HG02678 (cell line): ENCODE results near the gene MAGIX.
"Not testable (repeated sequence)": the region's sequence is repeated elsewhere in the genome, so short reads cannot be mapped to it uniquely, and the experiment has no call there.

ENCODE experiments used
- ATAC-seq: cut with Tn5 transposase; IDR thresholded peaks from one replicate; pipeline ENCODE4 v1.9.1; 2021; ENCODE audit warnings: mild to moderate bottlenecking, moderate library complexity; ENCODE audit not compliant: unreplicated experiment

MAGIX gene

DNA sequence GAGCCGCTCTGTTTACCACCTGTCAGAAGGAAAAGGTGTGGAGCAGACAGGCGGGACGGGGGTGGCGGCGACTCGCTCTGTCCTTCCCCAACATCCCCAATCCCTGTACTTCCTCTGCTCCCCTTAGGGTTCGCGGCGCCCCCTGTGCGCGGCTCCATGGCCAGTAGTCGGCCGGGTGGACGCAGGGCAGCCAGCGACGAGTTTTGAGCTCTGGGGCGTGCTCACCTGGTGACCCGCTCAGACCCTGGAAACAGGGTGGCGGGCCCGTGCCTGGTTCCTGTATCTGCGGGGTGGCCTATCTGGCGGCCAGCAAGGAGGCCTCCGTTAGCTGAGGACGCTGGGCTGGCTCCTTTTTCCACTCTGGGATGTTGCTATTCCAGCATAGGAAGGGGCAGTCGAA, 5.4 kb upstream of the MAGIX start:
- no peak for ATAC-seq

- ATAC-seq, result no peak
Measured at GRCh38 chrX:49160908-49161307, 1.6 kb upstream of the MAGIX start.

GRCh38 chrX:49161632-49162031, 926 bp upstream of the MAGIX start:
- ATAC-seq, result no peak

- ATAC-seq, result peak; percentile 66
Measured at GRCh38 chrX:49163555-49164419, 1.2 kb downstream of the MAGIX start.

- ATAC-seq, result no peak
Measured at GRCh38 chrX:49164589-49165360, 2.2 kb downstream of the MAGIX start.

- ATAC-seq, result peak; percentile 41
Measured at GRCh38 chrX:49165901-49166881, 3.6 kb downstream of the MAGIX start.

GRCh38 chrX:49166914-49167739, 4.6 kb downstream of the MAGIX start:
- no peak for ATAC-seq

DNA sequence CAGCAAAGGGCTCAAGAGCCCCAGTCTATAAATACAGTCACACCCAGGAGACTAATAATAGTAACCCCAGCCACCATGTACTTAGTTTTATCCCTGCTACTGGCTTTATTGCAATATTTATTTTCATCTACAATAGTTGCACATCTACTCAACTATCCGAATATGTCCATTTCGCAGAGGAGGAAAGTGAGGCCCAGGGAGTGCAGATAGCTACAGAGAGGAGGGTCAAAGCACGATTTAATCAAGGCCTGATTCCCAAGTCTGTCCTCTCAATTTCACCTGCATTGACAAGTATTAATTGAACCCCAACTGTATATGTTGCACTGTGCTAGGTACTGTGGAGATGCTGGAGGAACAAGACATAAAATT, 5.2 kb downstream of the MAGIX start:
- ATAC-seq, result no peak

- ATAC-seq, result peak; percentile 40
Measured at GRCh38 chrX:49171752-49172279, 9.3 kb downstream of the MAGIX start, which contains the start of gene PLP2. Gene PLP2 (plus strand): TSS chrX:49171898. CDS start chrX:49172001, 103 bp downstream.

DNA sequence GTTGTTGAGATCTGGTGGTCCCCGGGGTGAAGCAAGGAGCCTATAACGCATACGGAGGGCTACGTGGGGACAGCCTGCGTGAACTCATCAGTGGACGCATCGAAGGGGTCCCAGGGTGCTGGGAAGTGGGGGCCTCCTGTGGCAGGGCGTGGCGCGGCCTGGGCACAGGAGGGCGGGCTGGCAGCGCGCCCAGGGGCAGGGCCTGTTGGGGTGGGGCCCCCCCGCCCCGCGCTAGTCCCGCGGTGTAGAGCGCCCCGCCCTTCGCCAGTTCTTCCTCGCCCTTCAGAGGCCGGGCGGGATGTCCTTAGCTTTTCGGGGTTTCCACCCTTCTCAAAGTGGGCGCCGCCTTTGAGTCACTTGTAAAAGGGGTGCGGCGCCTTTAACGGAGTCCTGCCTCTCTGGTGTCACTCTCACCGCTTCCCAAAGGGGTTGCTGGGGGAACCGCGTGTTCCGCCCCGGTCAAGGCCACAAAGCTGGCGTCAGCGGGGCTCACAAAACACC, 9.8 kb downstream of the MAGIX start:
- peak; percentile 75 for ATAC-seq

GRCh38 chrX:49173544-49173943, 11.0 kb downstream of the MAGIX start:
- ATAC-seq, result not testable (repeated sequence)

GRCh38 chrX:49174723-49175122, 12.2 kb downstream of the MAGIX start:
- ATAC-seq, result no peak

GRCh38 chrX:49175435-49176274, 13.1 kb downstream of the MAGIX start:
- no peak for ATAC-seq

DNA sequence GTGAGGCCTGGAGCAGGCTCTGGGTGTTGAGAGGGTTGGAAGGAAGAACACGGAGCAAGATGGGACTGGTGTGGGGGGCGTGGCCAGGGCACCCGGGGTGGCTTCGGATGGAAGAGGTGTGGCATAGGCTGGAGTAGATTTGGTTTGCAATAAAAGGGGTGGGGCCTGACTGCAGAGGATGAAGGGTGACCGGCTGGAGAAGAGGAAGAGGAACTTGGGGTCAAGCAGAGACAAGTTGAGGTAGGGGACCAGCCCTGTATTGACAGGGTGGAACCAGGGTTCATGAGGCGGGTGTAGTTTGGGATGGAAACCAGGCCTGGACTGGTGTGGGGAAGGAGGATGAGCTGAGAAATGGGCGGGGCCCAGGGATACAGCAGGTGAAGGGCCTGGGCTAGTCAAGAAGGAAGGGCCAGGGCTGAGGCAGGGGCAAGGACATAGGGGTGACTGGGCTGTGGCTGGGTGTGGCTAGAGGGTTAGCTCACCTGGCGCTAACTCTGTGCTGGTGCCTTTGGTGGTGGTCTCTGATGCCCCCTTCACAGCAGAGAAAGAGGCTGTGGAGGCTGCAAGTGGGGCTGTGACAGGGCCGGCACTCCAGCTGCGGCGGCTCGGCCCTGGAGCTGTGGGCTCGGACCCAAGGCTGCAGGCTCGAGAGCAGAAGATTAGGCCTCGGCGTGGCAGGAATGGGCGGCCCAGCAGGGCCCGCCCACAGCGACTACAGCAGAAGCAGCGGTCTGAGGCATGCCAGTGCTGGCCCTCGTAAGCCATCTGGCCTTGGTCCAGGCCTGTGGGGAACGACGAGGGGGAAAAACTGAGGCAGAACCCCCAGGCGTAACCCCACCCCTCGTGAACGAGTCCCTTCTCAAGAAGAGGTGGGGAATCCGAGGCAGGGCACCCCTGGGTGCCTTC, 14.1 kb downstream of the MAGIX start:
- no peak for ATAC-seq

- no peak for ATAC-seq
Measured at GRCh38 chrX:49177338-49177833, 14.8 kb downstream of the MAGIX start.

GRCh38 chrX:49177873-49178480, 15.4 kb downstream of the MAGIX start:
- no peak for ATAC-seq

GRCh38 chrX:49178537-49178936, 16.0 kb downstream of the MAGIX start:
- ATAC-seq, result no peak
